Adrenal gland (tissue), 12 donors: ENCODE measurements around the gene ZHX3. TPM values are rescaled to one million over a fixed set of nuclear protein-coding genes. Genes with fewer than 3 reads are reported as not detected.

Source experiments
- DNase-seq, 7 donors: peaks; one replicate each; pipeline ENCODE4 v3.0.0-alpha.2; 2019 to 2020
- H3K27ac ChIP-seq, 5 donors: fragments of 200-600 bp; sonication (generic) in 4 of 5; 1 replicate in 3 of 5; 2 replicates in 2 of 5; pipeline versions ENCODE4 v1.5.1 to v1.8.0; 2016 to 2020; ENCODE audit warnings: mild to moderate bottlenecking in 1 of 5
- H3K27me3 ChIP-seq: fragments of 200-600 bp; 2 replicates; pipeline ENCODE4 v1.8.0; 2021
- H3K36me3 ChIP-seq, 2 donors: fragments of 200-600 bp; replicated peaks in 1 of 2; 1 replicate in 1 of 2; 2 replicates in 1 of 2; pipeline versions ENCODE4 v1.5.1 to v1.8.0; 2018 to 2022
- H3K4me1 ChIP-seq, 2 donors: fragments of 200-600 bp; replicated peaks in 1 of 2; 1 replicate in 1 of 2; 2 replicates in 1 of 2; pipeline versions ENCODE4 v1.5.1 to v1.8.0; 2018 to 2021
- H3K4me3 ChIP-seq, 4 donors: fragments of 200-600 bp; sonication (generic) in 3 of 4; one replicate each; pipeline ENCODE4 v1.5.1; 2016 to 2018
- H3K9me3 ChIP-seq, 3 donors: fragments of 200-600 bp; sonication (generic) in 1 of 3; replicated peaks in 1 of 3; 1 replicate in 2 of 3; 2 replicates in 1 of 3; pipeline versions ENCODE4 v1.5.1 to v1.8.0; 2016 to 2021
- CTCF ChIP-seq, 6 experiments: fragments of 450-650 bp in 4 of 6; fragments of 200-600 bp in 2 of 6; sonication (generic) in 1 of 6; IDR thresholded peaks; 1 replicate in 5 of 6; 2 replicates in 1 of 6; pipeline versions ENCODE4 v1.5.1 to v1.8.0; 2016 to 2021; ENCODE audit warnings: antibody characterized with exemption in 6 of 6, mild to moderate bottlenecking in 2 of 6, moderate library complexity in 1 of 6
- POLR2A ChIP-seq, 2 donors: fragments of 450-650 bp; IDR thresholded peaks; one replicate each; pipeline ENCODE4 v1.6.1; 2017; ENCODE audit warnings: antibody characterized with exemption in 2 of 2, mild to moderate bottlenecking in 2 of 2, moderate library complexity in 1 of 2
- WGBS, 4 donors: extraction: QIAGEN DNeasy Blood & Tissue Kit in 2 of 4; methylation state at CpG; one replicate each; pipeline versions ENCODE4 v1.1.5 to v1.1.7; 2013 to 2017; 5-methylcytosine and 5-hydroxymethylcytosine counted together
- intact Hi-C, 2 donors: fragments of 100-400 bp; cut with DNase I; formaldehyde crosslinking; loops; one replicate each; pipeline versions ENCODE4 v1.14.1 to v1.15.0; 2022 to 2023
- polyA plus RNA-seq, 3 donors: library from polyadenylated mRNA; stranded (reverse); fragments of 200-250 nt in 2 of 3; fragments of 350-450 nt in 1 of 3; fragmentation: Illumina TruSeq in 1 of 3; extraction: RNeasy Lipid Tissue Mini Kit (QIAGEN cat#74804) in 1 of 3; gene quantifications; one replicate each; pipeline ENCODE4 v1.2.3, GENCODE V29; 2013 to 2014
- total RNA-seq, 9 donors: library from RNA; depleted of rRNA in 4 of 9; stranded (reverse); fragments of >200 nt in 4 of 9; fragments of 120-200 nt in 1 of 9; fragmentation: NEBNext Ultra II Directional in 1 of 9; extraction: Animal tissue kit (Norgen Biotek cat#: 25700) in 1 of 9; gene quantifications; one replicate each; pipeline versions ENCODE4 v1.1.0 to v1.2.4, GENCODE V29; 2013 to 2023
- donor health status: healthy with polysubstance abuse.
- donor health status: Bipolar disorder and iron deficiency.
- donor health status: DM: yes; HTN: yes; CAD: no.
- donor health status: DM: no; HTN: no; CAD: no.
- donor health status: DM: no; HTN: no; CAD: no.
- donor health status: DM: yes; HTN: yes; CAD: no.

The ZHX3 gene
- total and polyA plus RNA-seq, 12 donors = 20.7 to 91.1 (median 51.2) TPM

- Histone ChIP-seq H3K27me3 (no peaks in the 10 kb centered on the region), H3K27ac (no peak overlapping the region), H3K4me1 (peaks cover 27 to 33% of the 10 kb centered on the region in 2 donors), H3K9me3 (no peaks in the 10 kb centered on the region), H3K36me3 (no peaks in the 10 kb centered on the region), H3K4me3 (no peak overlapping the region)
- DNase-seq = no peak
- intact Hi-C loops = loop anchor here in 1 of 2 donors (5.0 kb wide), 2 partner anchors 58 to 107 kb away; no protein-coding TSS in a partner anchor
- no peak for TF ChIP-seq POLR2A (IDR thresholded peaks at IDR 0.05)
- no peak for TF ChIP-seq CTCF (IDR thresholded peaks at IDR 0.05)
- WGBS, 4 donors = 74 to 96% (median 86%) methylated on average over 3 of the region's 3 CpGs
These were observed 87.4 kb downstream of the ZHX3 start for GRCh38 chr20:41230136-41230535.

GRCh38 chr20:41229259-41229658 is 88.3 kb downstream of the ZHX3 start:
- TF ChIP-seq POLR2A (IDR thresholded peaks at IDR 0.05) (no peak), CTCF (IDR thresholded peaks at IDR 0.05) (no peak)
- intact Hi-C loops = loop anchor here in 1 of 2 donors (10.0 kb wide), 1 partner anchor 54 kb away; no protein-coding TSS in a partner anchor
- Histone ChIP-seq H3K4me1 (peaks cover 18 to 24% of the 10 kb centered on the region in 2 donors), H3K4me3 (no peak overlapping the region), H3K9me3 (no peaks in the 10 kb centered on the region), H3K36me3 (no peaks in the 10 kb centered on the region), H3K27me3 (no peaks in the 10 kb centered on the region), H3K27ac (no peak overlapping the region)
- DNase-seq = no peak

GRCh38 chr20:41228858-41229257 is 88.7 kb downstream of the ZHX3 start:
- no peak for DNase-seq
- Histone ChIP-seq H3K4me3 (no peak overlapping the region), H3K9me3 (no peaks in the 10 kb centered on the region), H3K36me3 (no peaks in the 10 kb centered on the region), H3K27me3 (no peaks in the 10 kb centered on the region), H3K27ac (no peak overlapping the region), H3K4me1 (peaks cover 14 to 21% of the 10 kb centered on the region in 2 donors)
- TF ChIP-seq POLR2A (IDR thresholded peaks at IDR 0.05) (no peak), CTCF (IDR thresholded peaks at IDR 0.05) (no peak)
- intact Hi-C loops = loop anchor here in 1 of 2 donors (10.0 kb wide), 1 partner anchor 54 kb away; no protein-coding TSS in a partner anchor

GRCh38 chr20:41226426-41226825 is 91.1 kb downstream of the ZHX3 start:
- H3K27me3 ChIP-seq = no peaks in the 10 kb centered on the region
- H3K27ac ChIP-seq = no peak overlapping the region
- peaks cover 11 to 22% of the 10 kb centered on the region in 2 donors for H3K4me1 ChIP-seq
- no peak for TF ChIP-seq CTCF (IDR thresholded peaks at IDR 0.05)
- no peak for TF ChIP-seq POLR2A (IDR thresholded peaks at IDR 0.05)
- WGBS, 4 donors = 79 to 97% (median 87%) methylated on average over 1 of the region's 1 CpG
- no peak for DNase-seq
- H3K4me3 ChIP-seq = no peak overlapping the region
- no peaks in the 10 kb centered on the region for H3K9me3 ChIP-seq
- intact Hi-C loops = loop anchor here in 1 of 2 donors (10.0 kb wide), 1 partner anchor 52 kb away; no protein-coding TSS in a partner anchor
- no peaks in the 10 kb centered on the region for H3K36me3 ChIP-seq
